ENCODE data around the gene PSMD2. TPM values are rescaled to one million over a fixed set of nuclear protein-coding genes. Genes with fewer than 3 reads are reported as not detected.
A peak's percentile ranks its signal among the peaks of the same experiment; 100 is the strongest.

PSMD2 gene
- total RNA-seq, 3 donors from 2014 or later (not counting 1 experiment from before 2014, with no cell fraction given): 218 to 237 (median 231) TPM

DNA sequence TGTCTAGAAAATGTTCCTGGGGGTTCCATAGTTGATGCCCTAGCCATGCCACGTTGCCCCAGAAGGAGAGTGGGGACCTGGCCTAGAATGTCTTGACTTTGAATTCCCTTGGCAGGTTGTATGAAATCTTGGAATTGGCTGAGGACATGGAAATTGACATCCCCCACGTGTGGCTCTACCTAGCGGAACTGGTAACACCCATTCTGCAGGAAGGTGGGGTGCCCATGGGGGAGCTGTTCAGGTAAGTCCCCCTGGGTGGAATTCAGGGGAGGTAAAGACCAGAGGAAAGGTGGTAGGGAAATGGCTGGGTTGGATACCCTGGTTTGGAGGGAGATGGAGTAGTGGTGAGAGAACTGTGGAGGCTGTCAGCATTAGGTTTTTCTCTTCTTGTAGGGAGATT is 29.5 kb downstream of the PSMD2 start:
- no peak for DNase-seq
- no peaks in the 10 kb centered on the region for H3K4me1 ChIP-seq (ENCODE audit: control insufficient read depth, insufficient read depth, low read length)
- intact Hi-C loops (cut with micrococcal nuclease): no loop called here
- Mint-ChIP-seq H3K4me1 (peaks cover 10 to 11% of the 10 kb centered on the region in 2 donors), H3K9me3 (no peaks in the 10 kb centered on the region), H3K36me3 (peaks cover 43% of the 10 kb centered on the region), H3K27me3 (ENCODE audit: low read depth in 2 of 2) (no peaks in the 10 kb centered on the region), H3K27ac (peak overlapping the region in 1 of 2 donors; percentile 56), H3K4me3 (no peak overlapping the region)
- WGBS (ENCODE audit: insufficient coverage): 83% methylated on average over 3 of the region's 3 CpGs
- TF ChIP-seq, protein P1, sequence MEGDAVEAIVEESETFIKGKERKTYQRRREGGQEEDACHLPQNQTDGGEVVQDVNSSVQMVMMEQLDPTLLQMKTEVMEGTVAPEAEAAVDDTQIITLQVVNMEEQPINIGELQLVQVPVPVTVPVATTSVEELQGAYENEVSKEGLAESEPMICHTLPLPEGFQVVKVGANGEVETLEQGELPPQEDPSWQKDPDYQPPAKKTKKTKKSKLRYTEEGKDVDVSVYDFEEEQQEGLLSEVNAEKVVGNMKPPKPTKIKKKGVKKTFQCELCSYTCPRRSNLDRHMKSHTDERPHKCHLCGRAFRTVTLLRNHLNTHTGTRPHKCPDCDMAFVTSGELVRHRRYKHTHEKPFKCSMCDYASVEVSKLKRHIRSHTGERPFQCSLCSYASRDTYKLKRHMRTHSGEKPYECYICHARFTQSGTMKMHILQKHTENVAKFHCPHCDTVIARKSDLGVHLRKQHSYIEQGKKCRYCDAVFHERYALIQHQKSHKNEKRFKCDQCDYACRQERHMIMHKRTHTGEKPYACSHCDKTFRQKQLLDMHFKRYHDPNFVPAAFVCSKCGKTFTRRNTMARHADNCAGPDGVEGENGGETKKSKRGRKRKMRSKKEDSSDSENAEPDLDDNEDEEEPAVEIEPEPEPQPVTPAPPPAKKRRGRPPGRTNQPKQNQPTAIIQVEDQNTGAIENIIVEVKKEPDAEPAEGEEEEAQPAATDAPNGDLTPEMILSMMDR (IDR thresholded peaks at IDR 0.05): no peak
- H3K27ac ChIP-seq (ENCODE audit: low read length): no peak overlapping the region
- H3K9me3 ChIP-seq (ENCODE audit: control insufficient read depth, insufficient read depth, low read length): no peaks in the 10 kb centered on the region
- no peak for ATAC-seq
- peaks cover 91% of the 10 kb centered on the region for H3K36me3 ChIP-seq (ENCODE audit: control insufficient read depth, insufficient read depth, low read length)
- H3K27me3 ChIP-seq (ENCODE audit: control insufficient read depth, insufficient read depth, low read length): no peaks in the 10 kb centered on the region
- H3K4me3 ChIP-seq (ENCODE audit: low read length): no peak overlapping the region

DNA sequence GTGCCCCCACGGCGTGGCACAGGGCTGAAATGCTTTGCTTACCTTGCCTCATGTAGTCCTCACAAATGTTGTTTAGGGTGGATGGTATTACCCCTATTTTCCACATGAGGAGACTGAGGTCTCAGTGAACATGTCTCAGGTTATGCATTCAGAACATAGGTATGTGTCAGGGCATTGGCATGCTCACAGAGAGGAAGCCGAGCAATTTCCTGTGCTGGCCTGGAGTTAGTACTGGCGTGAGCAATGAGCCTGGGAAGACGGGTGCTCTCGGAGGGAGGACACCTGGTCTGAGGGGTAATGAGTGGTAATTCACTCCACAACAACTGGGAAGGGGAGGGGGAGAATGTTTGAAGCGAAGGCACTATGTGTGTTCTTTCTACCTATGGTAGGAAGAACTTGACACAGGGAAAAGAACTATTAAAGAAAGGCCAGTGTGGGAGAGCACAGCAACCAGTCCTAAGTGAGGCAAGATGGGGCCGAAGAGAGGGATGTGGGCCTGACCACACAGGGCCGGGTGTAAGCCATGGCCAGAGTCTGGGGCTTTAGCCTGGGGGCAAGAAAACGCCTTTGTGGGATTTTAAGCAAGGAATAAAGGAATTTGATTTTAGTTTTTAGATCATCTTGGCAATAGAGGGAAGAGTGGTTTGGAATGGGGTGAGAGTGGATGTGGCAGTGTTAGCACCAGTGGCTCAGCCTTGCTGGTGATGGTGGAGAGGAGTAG is 33.5 kb downstream of the PSMD2 start:
- DNase-seq (no peak), ATAC-seq (no peak)
- no peak overlapping the region for H3K4me3 ChIP-seq (ENCODE audit: low read length)
- intact Hi-C loops (cut with micrococcal nuclease): no loop called here
- TF ChIP-seq, protein P1 (IDR thresholded peaks at IDR 0.05): no peak
- Mint-ChIP-seq H3K27ac (peak overlapping the region; percentile 78 to 80), H3K36me3 (peaks cover 24% of the 10 kb centered on the region), H3K9me3 (no peaks in the 10 kb centered on the region), H3K4me3 (peak overlapping the region; percentile 1), H3K27me3 (ENCODE audit: low read depth in 2 of 2) (peaks cover 0 to 1% of the 10 kb centered on the region in 2 donors), H3K4me1 (peaks cover 12 to 37% of the 10 kb centered on the region in 2 donors)
- H3K36me3 ChIP-seq (ENCODE audit: control insufficient read depth, insufficient read depth, low read length): peaks cover 67% of the 10 kb centered on the region
- no peak overlapping the region for H3K27ac ChIP-seq (ENCODE audit: low read length)
- no peaks in the 10 kb centered on the region for H3K27me3 ChIP-seq (ENCODE audit: control insufficient read depth, insufficient read depth, low read length)
- H3K4me1 ChIP-seq (ENCODE audit: control insufficient read depth, insufficient read depth, low read length): peaks cover 20% of the 10 kb centered on the region
- no peaks in the 10 kb centered on the region for H3K9me3 ChIP-seq (ENCODE audit: control insufficient read depth, insufficient read depth, low read length)
- 90% methylated on average over 10 of the region's 10 CpGs for WGBS (ENCODE audit: insufficient coverage)

DNA sequence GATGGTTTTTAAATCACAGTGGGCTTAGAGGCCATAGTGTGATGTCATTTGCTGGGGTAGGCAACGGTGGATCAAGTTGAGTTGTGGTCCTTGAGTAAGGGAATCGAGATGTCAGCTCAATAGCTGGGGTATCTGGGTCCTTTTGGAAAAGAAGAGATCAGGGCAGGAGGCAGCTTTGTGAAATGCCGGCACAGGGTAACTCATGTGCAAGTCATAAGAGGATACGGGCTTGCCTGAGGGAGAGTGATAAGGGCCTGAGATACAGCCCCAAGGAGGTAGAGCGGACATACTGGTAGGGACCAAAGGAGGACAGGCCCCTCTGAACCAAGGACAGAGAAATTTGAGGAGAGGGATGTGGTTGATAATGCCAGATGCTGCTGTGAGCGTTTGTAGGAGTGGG is 34.1 kb downstream of the PSMD2 start:
- DNase-seq (no peak), ATAC-seq (no peak)
- Mint-ChIP-seq H3K27ac (peak overlapping the region; percentile 78 to 80), H3K4me1 (peaks cover 17 to 43% of the 10 kb centered on the region in 2 donors), H3K4me3 (peak overlapping the region; percentile 4), H3K27me3 (ENCODE audit: low read depth in 2 of 2) (peaks cover 0 to 7% of the 10 kb centered on the region in 2 donors), H3K36me3 (peaks cover 24% of the 10 kb centered on the region), H3K9me3 (no peaks in the 10 kb centered on the region)
- no peak overlapping the region for H3K27ac ChIP-seq (ENCODE audit: low read length)
- intact Hi-C loops (cut with micrococcal nuclease): no loop called here
- H3K27me3 ChIP-seq (ENCODE audit: control insufficient read depth, insufficient read depth, low read length): no peaks in the 10 kb centered on the region
- TF ChIP-seq, protein P1 (IDR thresholded peaks at IDR 0.05): no peak
- peaks cover 20% of the 10 kb centered on the region for H3K4me1 ChIP-seq (ENCODE audit: control insufficient read depth, insufficient read depth, low read length)
- H3K36me3 ChIP-seq (ENCODE audit: control insufficient read depth, insufficient read depth, low read length): peaks cover 60% of the 10 kb centered on the region
- H3K9me3 ChIP-seq (ENCODE audit: control insufficient read depth, insufficient read depth, low read length): no peaks in the 10 kb centered on the region
- H3K4me3 ChIP-seq (ENCODE audit: low read length): no peak overlapping the region
- 93% methylated on average over 6 of the region's 6 CpGs for WGBS (ENCODE audit: insufficient coverage)

Data from natural killer cell (primary cell).